ENCODE results near the gene GRID1. TPM values are rescaled to one million over a fixed set of nuclear protein-coding genes. Genes with fewer than 3 reads are reported as not detected.

The GRID1 gene
- total and polyA plus RNA-seq, 8 donors: 0.31 to 8.5 (median 1.0) TPM; not detected in 1

DNA sequence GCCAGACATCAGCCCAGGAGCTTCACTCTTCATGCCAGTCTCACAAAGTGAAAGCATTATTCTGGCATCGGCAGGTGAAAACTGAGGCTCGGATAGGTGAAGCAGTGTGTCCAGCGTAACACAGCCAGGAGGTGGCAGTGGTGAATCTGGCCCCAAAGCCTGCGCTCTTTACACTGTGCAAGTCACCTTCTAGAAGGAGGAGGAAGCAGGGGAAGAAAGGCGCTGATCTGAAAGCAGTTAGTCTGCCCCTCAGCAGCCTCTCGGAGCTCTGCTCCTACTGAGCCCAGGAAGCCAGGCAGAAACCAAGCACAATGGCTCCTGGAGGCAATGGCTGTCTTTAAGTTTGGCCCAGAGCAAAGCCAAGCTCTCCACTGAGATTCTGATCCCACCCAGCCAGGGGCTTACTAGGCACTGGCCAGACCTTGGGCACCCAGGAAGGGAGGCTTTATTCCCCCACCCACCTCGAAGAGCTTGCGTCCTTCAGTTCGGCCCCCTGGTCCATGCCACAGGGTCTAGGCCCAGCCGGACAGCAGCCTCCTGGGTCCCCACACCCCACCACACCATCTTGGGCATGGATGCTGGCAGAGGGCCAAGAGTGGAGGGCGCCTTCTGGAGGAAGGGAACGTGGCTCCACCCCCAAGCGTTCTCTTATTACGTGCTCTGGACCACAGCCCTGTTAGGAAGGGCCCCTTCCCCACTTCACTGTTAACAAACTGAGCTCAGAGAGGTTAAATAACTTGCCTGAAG lies 104.5 kb downstream of the GRID1 start:
- 38 to 52% (median 48%) methylated on average over 13 to 14 of the region's 14 CpGs for WGBS, 5 donors
- Histone ChIP-seq H3K9me3 (no peaks in the 10 kb centered on the region), H3K27me3 (peaks cover 0 to 49% (median 8%) of the 10 kb centered on the region in 3 donors), H3K4me3 (peak overlapping the region in 1 of 4 donors; percentile 4), H3K36me3 (no peaks in the 10 kb centered on the region), H3K27ac (no peak overlapping the region), H3K4me1 (peaks cover 10 to 20% (median 14%) of the 10 kb centered on the region in 4 donors)
- intact Hi-C loops (cut with DNase I; ENCODE audit: low total_unique reads): no loop called here
- DNase-seq: peak; percentile 42 to 65
- TF ChIP-seq, protein P1, sequence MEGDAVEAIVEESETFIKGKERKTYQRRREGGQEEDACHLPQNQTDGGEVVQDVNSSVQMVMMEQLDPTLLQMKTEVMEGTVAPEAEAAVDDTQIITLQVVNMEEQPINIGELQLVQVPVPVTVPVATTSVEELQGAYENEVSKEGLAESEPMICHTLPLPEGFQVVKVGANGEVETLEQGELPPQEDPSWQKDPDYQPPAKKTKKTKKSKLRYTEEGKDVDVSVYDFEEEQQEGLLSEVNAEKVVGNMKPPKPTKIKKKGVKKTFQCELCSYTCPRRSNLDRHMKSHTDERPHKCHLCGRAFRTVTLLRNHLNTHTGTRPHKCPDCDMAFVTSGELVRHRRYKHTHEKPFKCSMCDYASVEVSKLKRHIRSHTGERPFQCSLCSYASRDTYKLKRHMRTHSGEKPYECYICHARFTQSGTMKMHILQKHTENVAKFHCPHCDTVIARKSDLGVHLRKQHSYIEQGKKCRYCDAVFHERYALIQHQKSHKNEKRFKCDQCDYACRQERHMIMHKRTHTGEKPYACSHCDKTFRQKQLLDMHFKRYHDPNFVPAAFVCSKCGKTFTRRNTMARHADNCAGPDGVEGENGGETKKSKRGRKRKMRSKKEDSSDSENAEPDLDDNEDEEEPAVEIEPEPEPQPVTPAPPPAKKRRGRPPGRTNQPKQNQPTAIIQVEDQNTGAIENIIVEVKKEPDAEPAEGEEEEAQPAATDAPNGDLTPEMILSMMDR (IDR thresholded peaks at IDR 0.05): peak in 2 of 7 experiments; percentile 15 to 21
- TF ChIP-seq POLR2A (IDR thresholded peaks at IDR 0.05): no peak

DNA sequence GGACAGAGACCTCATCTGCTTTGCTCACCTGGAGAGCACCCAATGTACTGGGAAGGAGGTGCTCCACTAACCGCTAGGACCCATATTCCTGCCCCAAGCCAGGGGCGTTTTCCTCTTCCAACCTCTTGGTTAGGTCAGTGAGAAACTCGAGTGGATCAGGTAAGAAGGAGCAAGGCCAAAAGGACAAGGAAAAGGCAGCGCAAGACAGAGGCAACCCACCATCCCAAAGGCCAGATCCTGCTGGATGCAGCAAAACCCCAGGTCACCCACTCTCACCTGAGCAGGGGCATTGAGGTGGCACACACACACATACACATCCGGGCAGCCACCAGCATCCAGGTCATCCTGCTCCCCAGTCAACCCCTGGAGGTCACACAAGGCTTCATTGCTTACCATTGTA lies 105.1 kb downstream of the GRID1 start:
- intact Hi-C loops (cut with DNase I; ENCODE audit: low total_unique reads): no loop called here
- TF ChIP-seq, protein P1 (IDR thresholded peaks at IDR 0.05): no peak
- TF ChIP-seq POLR2AphosphoS5 (IDR thresholded peaks at IDR 0.05): no peak
- no peak for TF ChIP-seq EP300 (IDR thresholded peaks at IDR 0.05)
- no peak for TF ChIP-seq POLR2A (IDR thresholded peaks at IDR 0.05)
- DNase-seq: peak in 1 of 2 donors; percentile 13
- H3K27ac ChIP-seq: no peak overlapping the region
- H3K27me3 ChIP-seq: peaks cover 0 to 49% (median 7%) of the 10 kb centered on the region in 3 donors
- WGBS, 5 donors: 68 to 79% (median 76%) methylated on average over 3 to 5 of the region's 5 CpGs
- no peaks in the 10 kb centered on the region for H3K36me3 ChIP-seq
- H3K4me1 ChIP-seq: peaks cover 10 to 20% (median 14%) of the 10 kb centered on the region in 4 donors
- no peak overlapping the region for H3K4me3 ChIP-seq
- no peaks in the 10 kb centered on the region for H3K9me3 ChIP-seq

DNA sequence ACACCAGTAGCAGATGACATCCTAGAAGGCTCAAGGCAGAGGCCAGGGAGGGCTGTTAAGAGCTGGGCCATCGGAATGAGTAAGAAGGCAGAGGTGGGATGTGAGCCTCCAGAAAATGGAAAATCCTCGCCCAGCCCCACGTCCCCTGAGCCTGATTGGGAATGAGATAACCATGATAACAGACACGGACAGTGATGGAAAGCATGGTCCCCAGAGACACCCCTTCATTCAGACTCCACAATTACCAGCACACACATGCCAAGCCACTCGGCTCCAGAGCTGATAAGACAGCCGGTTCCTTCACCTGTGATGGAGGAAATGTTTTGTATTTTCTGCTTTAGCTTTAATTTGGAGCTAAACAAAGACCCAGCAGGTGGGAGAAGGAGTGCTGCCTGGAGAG lies 106.0 kb downstream of the GRID1 start:
- no peaks in the 10 kb centered on the region for H3K36me3 ChIP-seq
- no peak overlapping the region for H3K27ac ChIP-seq
- no peak overlapping the region for H3K4me3 ChIP-seq
- intact Hi-C loops (cut with DNase I; ENCODE audit: low total_unique reads): no loop called here
- no peak for TF ChIP-seq POLR2A (IDR thresholded peaks at IDR 0.05)
- TF ChIP-seq, protein P1 (IDR thresholded peaks at IDR 0.05): no peak
- no peak for TF ChIP-seq POLR2AphosphoS5 (IDR thresholded peaks at IDR 0.05)
- no peak for TF ChIP-seq EP300 (IDR thresholded peaks at IDR 0.05)
- WGBS, 5 donors: 32 to 63% (median 47%) methylated on average over 6 of the region's 6 CpGs
- H3K4me1 ChIP-seq: peaks cover 10 to 20% (median 14%) of the 10 kb centered on the region in 4 donors
- no peaks in the 10 kb centered on the region for H3K9me3 ChIP-seq
- DNase-seq: no peak
- peaks cover 0 to 43% (median 7%) of the 10 kb centered on the region in 3 donors for H3K27me3 ChIP-seq

DNA sequence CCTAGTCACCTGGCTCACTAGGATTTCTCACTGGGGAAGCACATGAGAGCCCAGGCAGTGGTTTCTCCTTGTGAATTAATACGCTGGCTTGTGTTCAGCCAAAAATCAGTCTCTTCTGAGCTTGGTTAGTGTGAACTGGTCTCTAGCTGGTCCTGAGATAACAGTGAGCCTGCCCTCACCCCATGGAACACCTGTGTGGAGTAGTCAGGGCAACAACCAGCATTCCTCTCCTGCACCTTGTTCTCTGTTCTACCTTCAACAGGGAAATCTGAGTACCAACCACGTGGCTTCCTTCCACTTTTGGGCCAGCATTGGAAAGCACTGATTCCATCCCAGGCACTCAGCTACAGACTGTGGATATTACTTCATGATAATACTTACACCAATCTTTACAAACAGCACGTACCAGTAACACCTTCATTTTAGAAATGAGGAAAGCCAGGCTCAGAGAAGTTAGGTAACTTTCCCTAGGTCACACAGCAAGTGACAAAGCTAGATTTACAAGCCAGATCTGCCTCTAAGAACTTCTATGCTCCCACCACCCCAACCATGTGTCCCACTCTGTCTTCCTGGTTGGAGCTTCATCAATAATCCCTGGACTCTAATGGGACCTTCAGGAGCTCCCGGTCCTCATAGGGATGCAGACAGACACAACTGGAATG lies 106.6 kb downstream of the GRID1 start:
- H3K9me3 ChIP-seq: no peaks in the 10 kb centered on the region
- H3K4me1 ChIP-seq: peaks cover 10 to 20% (median 14%) of the 10 kb centered on the region in 4 donors
- H3K36me3 ChIP-seq: no peaks in the 10 kb centered on the region
- TF ChIP-seq EP300 (IDR thresholded peaks at IDR 0.05): no peak
- TF ChIP-seq POLR2A (IDR thresholded peaks at IDR 0.05): no peak
- TF ChIP-seq, protein P1 (IDR thresholded peaks at IDR 0.05): no peak
- TF ChIP-seq POLR2AphosphoS5 (IDR thresholded peaks at IDR 0.05): no peak
- WGBS, 5 donors: 68 to 82% (median 75%) methylated on average over 4 of the region's 4 CpGs
- H3K4me3 ChIP-seq: no peak overlapping the region
- DNase-seq: peak in 1 of 2 donors; percentile 9
- peaks cover 0 to 39% (median 7%) of the 10 kb centered on the region in 3 donors for H3K27me3 ChIP-seq
- intact Hi-C loops (cut with DNase I; ENCODE audit: low total_unique reads): no loop called here
- H3K27ac ChIP-seq: no peak overlapping the region
